Anterior cingulate cortex (tissue), 58 donors: ENCODE measurements around the gene BCL11A.

Experiments
- DNase-seq, 58 donors: peaks; one replicate each; lab custom pipeline; 2025; lab: John Stamatoyannopoulos, UW

The BCL11A gene

DNA sequence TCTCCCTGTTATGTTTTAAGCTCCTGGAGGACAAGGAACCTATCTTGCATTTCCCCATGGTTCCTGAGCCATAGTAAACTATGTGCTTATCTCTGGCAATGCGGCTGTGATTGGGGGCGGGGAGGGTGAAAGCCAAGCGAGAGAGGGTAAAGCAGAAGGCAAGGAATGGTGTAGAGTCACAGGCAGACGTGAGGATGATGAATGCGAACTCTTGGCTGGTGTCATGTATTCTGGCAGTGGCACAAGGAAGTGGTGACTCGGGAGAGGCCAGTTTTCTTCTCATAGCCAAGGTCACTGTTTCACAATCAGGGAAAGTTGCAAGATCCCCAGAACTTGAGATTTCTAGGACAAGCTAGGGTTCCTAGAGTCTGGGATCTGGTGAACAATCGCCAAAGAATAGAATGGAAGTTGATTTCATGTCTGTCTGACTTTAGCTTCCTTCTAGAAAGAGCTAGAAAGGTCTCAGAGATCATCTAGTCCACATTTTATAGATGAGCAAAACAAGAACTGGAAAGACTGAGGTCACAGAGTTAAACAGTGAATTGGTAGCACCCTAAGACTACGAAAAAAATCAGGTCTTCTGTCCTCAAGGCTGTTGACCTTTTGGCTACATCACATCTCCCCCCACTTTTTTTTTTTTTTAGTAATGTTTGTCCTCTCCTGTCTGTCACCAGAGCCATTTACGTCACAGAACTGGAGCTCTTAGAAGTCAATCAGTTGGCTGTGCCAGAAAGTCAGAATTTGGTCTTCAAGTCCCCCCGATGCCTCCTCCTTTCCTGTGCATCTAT lies 137.0 kb downstream of the BCL11A start:
- no peak for DNase-seq

DNA sequence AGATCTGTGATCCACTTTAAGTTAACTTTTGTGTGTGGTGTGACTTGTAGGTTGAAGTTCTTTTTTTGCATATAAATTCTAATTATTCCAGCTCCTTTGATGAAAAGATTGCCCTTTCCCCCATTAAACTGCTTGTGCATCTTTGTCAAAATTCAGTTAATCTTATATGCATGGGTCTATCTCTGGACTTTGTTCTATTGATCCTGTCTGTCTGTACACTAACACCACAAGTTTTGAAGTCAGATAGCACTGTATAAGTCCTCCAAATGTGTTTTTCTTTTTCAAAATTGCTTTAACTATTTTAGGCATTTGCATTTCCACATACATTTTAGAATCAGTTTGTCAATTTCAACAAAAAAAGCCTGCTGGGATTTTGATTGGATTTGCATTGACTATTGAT lies 137.6 kb downstream of the BCL11A start:
- no peak for DNase-seq

DNA sequence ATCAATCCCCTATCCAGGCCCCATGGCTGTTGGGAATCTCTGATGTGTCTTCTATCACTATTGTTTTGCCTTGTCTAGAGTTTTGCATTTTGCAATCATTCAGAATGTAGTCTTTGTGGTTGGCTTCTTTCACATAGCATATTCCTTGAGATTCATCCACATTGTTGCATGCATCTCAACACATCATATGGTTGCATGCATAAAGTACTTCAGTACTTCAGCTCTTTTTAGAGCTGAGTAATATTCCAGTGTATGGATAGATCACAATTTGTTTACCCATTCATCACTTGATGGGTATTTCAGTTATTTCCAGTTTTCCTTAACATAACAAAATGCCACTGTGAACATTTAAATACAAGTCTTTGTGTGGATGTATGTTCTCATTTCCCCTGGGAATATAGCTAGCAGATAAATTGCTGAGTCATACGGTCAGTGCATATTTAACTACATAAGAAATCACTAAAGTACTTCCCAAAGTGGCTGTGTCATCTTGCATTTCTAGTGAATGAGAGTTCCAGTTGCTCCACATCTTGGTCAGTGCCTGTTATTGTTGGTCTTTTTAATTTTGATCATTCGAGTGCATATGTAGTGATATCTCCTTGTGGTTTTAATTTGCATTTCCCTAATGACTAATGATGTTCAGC lies 138.8 kb downstream of the BCL11A start:
- no peak for DNase-seq

DNA sequence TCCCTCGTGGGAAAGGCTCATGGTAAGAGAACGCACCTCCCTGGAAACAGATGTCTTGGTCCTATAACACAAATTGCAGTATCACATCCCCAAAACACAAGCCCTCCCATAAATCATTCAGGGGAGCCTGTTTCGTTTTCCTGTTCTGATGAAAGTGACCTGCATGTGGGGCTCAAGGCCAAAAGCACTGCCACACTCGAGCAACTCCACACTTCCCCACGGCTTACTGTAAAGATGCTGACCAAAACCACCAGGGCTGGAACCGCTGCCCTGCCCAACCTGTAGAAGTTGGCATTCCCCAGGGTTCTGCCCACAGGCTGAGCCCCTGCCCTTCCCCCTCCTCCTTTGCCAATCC lies 139.7 kb downstream of the BCL11A start:
- DNase-seq = no peak

DNA sequence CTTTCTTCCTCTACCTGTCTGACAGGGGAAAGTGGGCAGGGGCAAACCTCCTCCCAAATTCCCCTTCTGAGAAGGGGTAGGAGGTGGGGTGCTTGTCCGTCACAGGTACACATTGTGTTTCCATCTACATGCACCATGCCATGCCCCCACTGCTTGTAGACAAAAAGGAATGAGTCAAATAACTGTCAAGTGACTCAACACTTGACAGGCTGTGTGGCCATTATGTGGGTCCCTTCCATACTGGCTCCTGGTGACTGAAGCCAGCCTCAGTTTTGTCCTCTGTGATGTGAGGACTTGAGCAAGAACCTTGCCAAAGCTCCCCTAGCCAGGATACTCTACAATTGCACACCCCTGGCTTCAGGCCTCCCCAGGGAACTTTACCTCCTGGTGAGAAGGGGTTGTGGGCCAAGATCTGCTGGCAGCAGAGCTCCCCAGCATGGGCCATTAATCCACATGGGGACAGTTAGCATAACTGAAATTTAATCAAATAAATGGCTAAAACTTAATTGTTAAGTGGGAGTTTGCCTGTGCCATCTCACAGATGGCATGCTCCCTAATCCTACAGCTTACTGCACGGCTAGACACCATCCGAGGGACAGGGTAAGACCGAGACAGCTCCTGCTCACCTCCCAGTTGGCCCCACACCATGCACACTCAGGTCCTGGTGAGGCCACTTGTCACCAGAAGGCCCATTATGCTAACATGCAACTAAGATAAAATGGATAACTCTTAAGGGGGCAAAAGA lies 140.2 kb downstream of the BCL11A start:
- no peak for DNase-seq

DNA sequence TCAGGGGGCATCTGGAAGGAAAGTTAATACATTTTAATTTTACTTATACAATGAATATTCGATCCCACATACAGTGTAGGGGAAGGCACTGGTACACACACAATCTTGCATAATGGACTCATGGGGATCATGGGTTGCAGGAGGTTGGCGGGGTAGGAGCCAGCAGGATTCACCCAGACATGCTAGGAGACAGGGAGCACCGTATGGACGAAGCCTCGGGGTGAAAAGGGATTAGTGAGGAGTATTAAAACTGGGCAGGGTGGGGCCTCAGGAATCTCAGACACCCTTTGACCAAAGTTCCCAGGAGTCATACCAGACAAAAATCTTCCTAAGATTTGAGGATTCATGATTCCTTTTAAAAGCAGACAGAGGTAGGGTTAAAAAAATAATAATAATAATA lies 140.8 kb downstream of the BCL11A start:
- DNase-seq = no peak

DNA sequence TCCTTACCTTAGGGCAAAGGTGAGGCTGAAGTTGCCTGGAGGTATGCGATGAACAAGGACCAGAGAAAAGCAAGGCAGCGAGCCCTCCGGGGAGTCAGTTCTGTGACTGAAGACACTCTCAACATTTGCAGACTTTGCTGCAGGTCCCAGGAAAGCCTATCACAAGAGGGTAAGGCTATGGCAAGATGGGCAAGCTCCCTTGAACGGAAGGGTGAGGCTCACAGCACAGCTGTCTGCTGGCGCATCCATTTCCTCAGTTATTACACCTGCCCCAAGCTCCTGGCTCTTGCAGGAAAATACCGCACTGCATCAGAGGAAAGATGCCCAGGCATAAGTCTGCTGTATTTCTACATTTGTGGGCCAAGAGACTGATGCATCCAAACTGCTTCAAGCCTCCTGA lies 141.4 kb downstream of the BCL11A start:
- DNase-seq = no peak

DNA sequence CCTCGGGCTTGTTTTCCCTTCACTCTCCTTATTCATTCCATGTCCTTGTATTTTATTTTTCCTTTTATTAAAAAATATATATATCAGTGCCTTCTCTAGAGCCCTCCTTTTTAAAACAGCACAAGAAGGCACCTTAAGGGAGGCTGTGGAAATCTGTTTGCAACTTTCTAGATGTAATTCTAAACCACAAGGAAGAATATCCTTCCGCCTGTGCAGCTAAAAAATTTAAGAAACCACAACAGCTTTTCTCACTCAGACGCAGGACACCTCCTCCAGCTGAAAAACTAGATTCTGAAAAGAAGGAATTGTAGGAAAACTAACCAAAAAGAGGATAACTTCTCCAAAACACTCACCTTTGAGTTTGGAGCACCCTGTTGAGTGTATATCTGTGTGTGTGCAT lies 142.2 kb downstream of the BCL11A start:
- DNase-seq = no peak

DNA sequence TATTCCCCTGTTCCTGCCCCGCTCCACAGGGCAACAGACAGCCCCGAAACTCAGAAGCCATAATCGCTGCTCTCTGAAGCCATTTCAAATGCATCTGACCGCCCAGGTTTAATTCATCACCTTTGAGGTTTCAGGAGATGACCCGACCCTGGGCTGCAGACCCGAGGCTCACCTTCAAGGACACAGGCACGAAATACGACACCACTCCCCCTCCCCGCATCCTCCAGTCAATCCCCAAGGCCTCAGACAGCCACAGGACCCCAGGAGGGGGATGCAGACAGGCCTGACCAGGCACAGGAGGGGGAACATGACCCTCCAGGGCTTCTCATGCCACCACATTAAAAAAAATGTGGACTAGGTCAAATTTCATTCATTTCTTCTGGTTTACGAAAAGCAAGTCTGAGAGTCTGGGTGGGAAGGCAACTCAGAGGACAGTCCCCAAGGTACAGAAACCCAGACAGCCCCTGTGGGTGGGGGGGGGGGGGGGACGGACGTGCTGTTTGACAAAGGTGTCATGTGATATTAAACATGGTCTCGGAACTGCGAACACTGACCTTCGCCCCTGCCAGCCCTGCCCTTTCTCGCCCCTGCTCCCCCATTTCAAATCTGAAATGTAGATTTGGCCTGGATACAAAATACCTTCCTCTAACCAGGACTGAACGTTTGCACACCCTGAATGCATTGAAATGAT lies 142.9 kb downstream of the BCL11A start:
- no peak for DNase-seq

DNA sequence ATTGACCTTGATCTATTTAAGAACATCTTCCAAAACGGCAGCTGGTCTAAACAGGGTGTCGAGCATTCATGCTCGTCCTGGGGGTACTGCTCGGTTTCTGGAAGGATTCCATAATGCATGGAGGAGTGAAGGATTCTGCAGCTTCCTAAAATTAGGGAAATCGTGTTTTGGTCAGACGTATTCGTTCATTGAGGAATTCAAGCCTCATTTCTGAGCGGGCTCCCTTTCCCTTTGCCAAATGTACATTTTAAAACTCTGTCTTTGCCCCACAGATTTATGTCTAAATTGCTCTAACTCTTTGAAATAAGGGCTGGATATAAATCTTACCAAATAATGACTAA lies 144.0 kb downstream of the BCL11A start:
- DNase-seq = no peak

DNA sequence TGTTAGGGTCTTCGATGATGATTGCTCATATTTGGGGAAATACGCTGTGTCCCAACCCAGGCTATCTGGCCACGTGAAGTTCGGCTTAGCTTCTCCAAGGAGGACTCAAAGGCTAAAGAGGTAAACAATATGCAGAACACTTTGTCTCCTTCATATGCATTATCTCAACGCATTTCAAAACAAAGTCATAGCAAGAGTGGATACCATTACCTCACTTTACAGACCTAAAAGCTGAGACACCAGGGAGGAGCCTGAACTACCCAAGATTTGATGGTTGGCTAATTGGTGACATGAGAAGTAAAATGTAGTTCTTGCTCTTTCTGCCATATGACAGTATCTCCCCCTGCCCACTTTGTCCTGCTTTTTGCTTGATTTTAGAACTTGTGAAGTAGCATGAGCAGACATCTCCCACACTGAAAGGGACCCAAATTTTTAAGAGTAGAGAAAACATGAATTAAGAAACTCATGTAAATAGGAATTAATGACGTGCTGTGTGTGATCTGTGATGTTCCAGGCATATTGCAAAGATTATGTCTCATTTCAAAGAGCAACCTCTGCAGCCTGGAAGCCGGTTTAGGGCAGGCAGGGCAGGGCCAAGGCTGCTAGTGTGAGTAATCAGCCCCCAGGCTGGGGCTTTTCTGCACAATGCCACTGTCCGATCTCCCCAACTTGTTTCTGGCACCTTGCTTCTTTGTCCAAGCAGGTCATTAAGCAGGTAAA lies 144.5 kb downstream of the BCL11A start:
- no peak for DNase-seq

DNA sequence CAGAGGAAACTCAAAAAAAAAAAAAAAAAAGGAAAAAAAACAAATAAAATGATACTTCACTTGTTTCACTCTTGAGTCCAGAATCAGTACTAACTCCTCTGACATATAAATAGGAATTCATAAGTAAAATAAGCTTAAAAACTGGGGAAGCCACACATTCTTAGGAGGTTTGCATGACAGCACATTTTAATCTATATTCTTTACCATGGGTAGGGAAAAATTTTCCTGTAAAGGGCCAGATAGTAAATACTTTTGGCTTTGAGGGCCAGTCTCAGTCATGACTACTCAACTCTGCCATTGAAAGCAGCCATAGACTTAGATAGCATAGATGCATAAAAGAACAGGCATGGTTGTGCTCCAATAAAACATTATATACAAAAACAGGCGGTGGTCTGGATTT lies 145.2 kb downstream of the BCL11A start:
- no peak for DNase-seq

DNA sequence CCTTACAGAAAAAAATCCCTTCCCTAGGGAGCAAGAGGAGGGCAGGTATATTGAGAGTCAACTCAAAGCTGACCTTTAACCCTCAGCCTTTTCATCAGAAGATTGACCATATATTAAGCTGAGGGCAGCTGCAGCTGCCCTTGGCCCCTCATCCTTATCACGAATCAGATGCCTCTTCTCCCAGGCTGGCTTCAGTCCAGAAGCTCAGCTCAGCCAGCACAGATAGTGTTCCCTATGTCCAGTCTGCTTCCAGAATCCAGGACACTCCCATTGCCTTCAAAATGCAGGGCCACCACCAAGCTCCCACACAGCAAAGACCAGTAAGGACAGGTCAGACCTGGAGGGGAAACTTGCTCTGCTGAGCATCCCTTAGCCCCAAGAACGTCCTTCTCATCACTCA lies 146.1 kb downstream of the BCL11A start:
- no peak for DNase-seq

DNA sequence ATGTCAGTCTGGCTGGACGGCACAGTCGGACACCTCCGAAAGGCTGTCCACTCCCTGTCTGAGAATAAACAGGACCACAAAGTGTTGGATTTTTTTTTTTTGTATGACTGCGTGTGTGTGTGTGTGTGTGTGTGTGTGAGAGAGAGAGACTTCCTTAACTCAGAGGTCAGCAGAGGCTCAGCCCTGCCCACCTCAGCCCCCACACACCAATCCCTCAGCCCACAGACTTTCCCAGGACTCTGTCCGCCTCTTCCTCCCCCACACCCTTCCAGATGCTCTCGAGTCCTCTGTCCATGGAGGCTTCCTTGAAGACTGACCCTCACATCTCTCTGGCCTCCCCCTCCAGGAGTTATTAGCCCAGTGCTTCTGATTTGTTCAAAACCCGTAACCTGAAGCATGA lies 147.3 kb downstream of the BCL11A start:
- no peak for DNase-seq

DNA sequence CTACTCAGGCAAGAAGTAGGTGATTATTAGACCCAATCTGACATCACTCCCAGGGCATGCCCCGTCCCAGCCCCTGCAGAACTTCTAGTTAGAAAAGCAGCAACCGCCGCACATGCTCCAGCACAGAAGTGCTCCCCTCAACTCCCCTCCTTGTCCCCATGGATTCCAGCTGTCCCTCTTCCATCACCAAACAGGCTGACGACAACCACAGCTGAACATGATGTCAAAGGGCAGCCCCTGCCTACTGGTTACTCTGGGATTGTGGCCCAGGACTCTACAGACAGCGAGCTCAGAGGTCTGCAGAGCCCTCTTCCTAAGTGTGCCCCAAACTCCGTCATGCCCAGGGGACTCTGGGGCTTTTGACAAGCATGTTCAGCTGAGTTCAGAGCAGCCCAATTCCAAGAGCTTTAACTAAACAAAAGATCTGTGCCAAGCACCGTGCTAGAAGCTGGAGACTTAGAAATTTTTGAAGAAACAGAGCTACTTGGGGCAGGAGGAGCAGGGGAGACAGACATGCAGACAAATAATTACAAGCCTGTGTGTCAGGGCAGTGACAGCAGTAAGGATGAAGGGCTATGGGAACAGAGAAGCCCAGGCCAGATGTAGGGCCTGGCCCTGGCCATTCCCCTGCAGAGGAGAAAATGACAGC lies 148.1 kb downstream of the BCL11A start:
- no peak for DNase-seq
